NCI-H774 (cell line): ENCODE data around the gene MSH3.
"Not testable (repeated sequence)": the region's sequence is repeated elsewhere in the genome, so short reads cannot be mapped to it uniquely, and the experiment has no call there.

Experiments
- DNase-seq: peaks from one replicate; lab custom pipeline; 2025; lab: John Stamatoyannopoulos, UW

The MSH3 gene

GRCh38 chr5:80706835-80707447 is 52.5 kb downstream of the MSH3 start:
- DNase-seq, result no peak

DNA sequence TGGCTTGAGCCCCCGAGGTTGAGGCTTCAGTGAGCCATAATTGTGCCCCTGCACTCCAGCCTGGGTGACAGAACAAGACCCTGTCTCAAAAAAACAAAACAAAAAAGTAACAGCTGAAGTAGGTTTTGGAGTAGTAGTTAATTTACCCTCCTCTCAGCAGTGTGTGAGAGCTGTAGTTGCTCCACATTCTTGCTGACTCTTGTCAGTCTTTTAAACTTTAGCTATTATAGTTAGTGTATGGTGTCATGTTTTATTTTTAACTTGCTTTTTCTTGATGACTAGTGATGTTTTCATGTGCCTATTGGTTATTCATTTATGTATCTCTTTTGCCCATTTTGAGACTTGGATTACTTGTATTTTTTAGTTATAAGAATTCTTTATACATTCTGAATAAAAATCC is 53.2 kb downstream of the MSH3 start:
- no peak for DNase-seq

DNA sequence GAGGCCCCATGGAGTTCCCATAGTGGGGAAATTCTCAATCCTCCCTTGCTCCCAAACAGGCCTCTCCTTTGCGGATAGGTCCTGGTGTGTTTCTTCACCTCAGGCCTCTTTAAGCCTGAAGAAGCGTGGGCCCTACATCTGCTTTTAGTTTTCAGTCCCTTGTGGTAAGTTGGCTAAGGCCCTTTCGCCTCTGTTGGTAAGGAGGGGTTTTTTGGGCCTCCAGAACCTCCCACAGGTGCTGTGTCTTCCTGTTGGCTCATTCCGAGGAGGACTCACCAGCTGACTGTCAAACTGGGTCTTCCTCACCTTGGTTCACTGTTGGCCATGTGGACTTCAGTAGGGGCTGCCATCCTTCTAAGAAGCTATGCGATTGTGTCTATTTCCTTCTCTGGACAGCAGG is 56.8 kb downstream of the MSH3 start:
- no peak for DNase-seq

DNA sequence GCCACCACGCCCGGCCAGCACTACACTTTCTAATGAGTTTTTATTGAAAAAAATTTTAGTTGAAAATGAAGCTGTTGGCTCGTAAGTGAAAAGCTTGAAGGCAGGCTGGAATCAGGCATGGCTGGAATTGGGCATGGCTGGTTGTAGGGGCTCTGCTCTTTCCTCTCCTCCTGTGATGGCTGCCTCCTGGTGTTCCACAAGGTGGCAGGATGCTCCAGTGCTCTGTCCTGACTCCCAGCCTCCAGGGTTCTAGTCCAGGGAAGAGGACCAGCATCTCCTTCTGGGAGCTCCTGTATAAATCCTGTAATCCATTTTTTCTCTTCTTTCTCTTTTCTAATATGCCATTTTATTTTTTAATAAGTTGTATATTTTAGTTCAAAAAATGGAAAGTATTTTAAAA is 57.5 kb downstream of the MSH3 start:
- DNase-seq, result no peak

GRCh38 chr5:80712919-80713318 is 58.5 kb downstream of the MSH3 start:
- DNase-seq, result no peak

DNA sequence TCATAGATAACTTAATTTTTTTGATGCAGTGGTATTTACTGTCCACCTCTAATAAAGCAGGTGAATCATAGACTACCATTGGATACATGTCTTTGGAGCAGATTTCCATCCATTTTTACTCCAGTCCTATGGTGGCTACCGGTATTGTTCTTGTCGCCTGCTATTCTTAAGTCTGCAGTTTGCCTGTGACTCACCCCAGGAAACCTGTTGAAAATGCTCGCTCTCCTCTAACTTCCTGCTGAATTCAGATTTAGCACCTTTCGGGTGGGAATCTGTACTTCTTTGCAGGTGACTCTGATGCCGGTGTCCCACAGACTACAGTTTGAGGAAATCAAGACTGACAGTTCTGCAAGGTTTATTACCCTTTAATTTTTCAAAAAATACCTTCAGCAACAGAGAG is 59.2 kb downstream of the MSH3 start:
- DNase-seq, result no peak

- no peak for DNase-seq
These were observed 60.3 kb downstream of the MSH3 start for GRCh38 chr5:80714570-80715298.

GRCh38 chr5:80715887-80716286 is 61.4 kb downstream of the MSH3 start:
- DNase-seq, result no peak

- no peak for DNase-seq
These were observed 65.7 kb downstream of the MSH3 start for GRCh38 chr5:80720181-80720580.

GRCh38 chr5:80722916-80723315 is 68.5 kb downstream of the MSH3 start:
- no peak for DNase-seq

DNA sequence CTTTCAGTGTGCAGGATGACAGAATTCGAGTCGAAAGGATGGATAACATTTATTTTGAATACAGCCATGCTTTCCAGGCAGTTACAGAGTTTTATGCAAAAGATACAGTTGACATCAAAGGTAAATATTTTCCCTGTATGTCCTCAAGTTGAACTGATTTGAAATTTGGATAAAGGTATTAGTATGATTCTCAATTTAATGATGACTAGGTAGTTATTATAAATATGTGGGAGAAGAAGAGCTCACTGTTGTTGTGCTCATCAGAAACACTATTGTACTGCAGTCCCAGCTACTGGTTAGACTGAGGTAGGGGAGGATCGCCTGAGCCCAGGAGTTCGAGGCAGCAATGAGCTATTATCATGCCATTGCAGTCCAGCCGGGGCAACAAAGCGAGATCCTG is 71.0 kb downstream of the MSH3 start:
- no peak for DNase-seq

DNA sequence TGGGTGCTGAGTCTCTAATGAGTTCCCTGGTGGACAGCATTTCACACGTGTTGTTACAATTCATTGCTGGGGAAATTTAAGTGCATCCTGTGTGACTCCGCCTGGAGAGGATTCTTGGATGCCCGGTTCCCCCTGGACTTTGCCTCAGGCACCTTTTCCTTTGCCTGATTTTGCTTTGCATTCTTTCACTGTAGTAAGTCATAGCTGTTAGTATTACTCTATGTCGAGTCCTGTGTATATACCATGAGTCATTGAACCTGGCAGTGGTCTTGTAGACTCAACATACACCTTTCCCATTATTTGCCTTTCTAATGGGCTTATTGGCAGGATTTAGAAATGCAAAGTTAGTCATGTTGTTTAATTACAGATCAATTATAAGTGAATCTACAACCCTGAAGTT is 82.3 kb downstream of the MSH3 start:
- no peak for DNase-seq

DNA sequence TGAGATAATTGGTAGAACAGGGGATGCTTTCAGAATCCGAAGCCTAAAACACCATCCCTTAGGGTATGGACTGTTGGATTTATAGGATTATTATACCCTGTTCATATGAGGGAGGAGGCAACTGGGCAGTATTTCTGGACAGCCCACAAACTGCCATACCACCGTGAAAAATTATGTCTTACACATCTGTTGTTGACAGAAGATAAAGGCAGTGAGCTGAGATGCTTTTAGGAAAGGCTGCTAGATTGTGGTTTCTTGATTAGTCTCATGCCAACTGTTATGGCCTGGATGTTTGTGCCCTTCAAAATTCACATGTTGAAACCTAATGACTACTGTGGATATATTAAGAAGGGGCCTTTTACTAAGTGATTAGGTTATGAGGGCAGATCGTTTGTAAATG is 84.0 kb downstream of the MSH3 start:
- DNase-seq, result no peak

DNA sequence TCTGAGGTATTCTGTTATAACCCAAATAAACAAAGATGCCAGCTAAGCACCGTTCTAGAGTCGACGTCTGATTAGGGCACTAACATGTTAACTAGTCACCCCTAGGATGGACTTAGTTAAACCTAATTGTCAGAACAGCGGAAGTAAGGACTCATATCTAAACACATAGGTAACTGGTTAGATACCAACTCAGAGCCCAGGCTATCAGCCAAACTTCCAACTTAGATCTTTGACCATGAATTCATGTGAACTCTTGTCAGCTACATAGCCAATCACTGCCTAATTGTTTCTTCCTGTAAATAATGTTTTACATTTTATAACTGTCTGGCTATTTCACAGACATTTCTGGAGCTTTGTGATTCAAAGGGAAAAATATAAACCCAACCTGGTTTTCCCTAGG is 84.6 kb downstream of the MSH3 start:
- DNase-seq, result no peak

DNA sequence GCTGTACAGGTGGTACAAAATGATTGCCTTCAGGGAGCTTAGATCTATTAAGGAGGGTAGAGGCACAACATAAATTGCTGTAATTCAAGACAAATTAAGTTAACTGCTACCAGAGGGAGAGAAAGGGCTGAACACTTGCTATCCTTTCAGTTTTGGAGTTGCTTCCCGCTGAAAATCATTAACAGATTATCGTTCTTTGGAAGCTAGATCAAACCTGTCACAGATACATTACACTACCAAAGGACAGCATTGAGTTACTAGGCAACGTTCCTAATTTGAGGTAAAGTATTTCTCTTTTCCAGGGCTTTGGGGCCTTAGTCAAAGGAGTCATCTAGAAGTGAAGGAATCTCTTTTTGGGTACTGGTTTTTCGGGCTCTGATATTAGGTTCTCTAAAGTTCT is 85.0 kb downstream of the MSH3 start:
- DNase-seq, result no peak

GRCh38 chr5:80739898-80740297 is 85.4 kb downstream of the MSH3 start:
- DNase-seq, result no peak

- DNase-seq, result not testable (repeated sequence)
These were observed 86.0 kb downstream of the MSH3 start for GRCh38 chr5:80740488-80740887.

DNA sequence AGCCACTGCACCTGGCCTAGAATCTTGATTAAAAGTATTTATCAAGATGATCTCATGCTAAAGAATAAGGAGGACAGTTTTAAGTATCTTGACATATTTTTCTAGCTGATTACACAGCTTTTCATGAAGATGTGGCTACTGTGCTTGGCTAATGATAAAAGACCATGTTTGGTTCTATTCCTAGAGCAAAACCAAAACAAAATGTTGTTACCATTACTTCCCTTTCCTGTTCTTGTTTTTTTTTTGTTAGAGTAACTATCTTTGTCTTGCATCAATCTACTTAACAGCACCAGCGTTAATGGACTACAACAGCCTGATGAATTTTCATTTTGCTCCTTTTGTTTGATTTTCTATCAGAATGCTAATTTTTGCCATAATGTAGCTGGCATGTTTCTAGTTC is 86.5 kb downstream of the MSH3 start:
- DNase-seq, result no peak

DNA sequence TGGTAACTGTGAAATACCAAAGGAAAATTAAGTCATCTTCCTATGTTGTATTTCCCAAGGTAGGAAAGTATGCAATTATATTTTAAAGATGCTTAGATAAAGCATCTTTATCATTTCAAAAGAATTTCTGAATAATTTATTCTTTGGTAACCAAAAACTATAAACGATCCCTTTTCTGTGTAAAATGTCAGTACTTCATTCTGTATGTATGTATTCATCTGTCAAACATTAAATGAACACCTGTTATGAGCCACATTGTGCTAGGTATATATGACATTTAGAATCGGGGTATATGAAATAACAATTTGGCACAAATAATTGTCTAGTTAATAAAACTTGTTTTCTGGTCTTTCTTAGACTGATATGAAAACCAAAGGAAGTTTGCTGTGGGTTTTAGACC is 89.7 kb downstream of the MSH3 start:
- no peak for DNase-seq

GRCh38 chr5:80745490-80745889 is 91.0 kb downstream of the MSH3 start:
- DNase-seq, result no peak

DNA sequence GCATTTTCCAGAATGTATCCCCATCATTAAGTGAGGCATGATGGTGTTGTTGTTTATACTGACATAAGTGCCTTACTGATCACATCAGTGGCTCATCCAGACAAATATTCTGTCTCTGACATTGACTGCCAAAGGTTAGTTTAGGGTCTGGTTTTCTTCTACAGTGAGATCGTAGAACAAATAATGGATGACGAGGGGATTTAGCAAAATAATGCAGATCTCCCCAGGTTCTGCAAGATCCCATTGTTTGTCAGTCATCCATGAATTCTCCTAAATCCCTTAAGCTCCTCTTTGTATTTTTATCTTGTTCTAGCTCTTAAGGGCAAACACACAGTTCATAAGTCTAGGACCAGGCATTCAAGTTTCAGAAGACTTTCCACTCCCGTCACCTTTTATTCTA is 93.5 kb downstream of the MSH3 start:
- DNase-seq, result no peak

DNA sequence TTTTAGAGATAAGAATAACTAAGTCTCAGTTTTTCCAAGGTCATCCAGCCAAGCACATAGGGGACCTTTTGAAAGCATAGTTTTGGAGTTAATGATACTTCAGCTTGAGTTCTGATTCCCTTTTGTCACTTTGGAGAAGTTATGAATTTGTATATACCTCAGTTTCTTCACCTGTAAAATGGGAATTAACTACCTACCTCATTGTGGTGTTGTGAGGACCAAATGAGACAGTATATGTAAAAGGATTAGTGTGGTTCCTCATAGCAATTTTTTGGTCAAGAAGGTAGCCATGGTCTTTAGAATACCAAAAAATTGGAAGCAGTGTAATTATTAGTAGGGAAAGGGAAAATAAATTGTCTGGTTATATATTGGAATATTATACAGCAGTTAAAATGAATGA is 98.0 kb downstream of the MSH3 start:
- no peak for DNase-seq

GRCh38 chr5:80753712-80754111 is 99.3 kb downstream of the MSH3 start:
- no peak for DNase-seq

DNA sequence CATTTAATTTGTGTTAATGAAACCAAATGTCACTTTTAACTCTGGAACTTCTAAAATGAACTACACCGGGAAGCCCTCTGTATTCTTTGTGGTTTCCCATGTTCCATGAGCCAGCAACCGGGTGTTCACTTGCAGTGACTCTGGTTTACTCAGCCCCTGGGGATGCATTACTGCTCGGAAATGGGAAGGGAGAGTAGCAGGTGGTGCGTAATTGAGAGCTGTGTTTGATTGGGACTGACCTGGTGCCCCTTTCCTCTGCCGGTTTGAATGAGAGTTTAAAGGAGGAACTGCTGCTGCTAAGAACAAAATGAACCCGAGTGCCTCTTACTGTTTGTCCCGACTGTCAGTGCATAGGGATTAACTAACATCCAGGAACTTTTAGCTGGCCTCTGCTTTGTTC is 100.4 kb downstream of the MSH3 start:
- peak; percentile 41 for DNase-seq
